ENCODE results near the gene SEMA4G. TPM values are rescaled to one million over a fixed set of nuclear protein-coding genes. Genes with fewer than 3 reads are reported as not detected.
A peak's percentile ranks its signal among the peaks of the same experiment; 100 is the strongest.

SEMA4G gene
- total RNA-seq, 1 donor, result under 0.01 TPM

GRCh38 chr10:100999742-101000126 is 30.4 kb downstream of the SEMA4G start, which contains the start of gene LZTS2:
Gene LZTS2 (plus strand): TSS chr10:100999808. CDS start chr10:101002539, 2,731 bp downstream.
- Histone ChIP-seq H3K9me3 (ENCODE audit: low read depth, low read length) (no peaks in the 10 kb centered on the region), H2AFZ (ENCODE audit: low read length) (peak within 1 kb of the TSS; percentile 80), H3K79me2 (ENCODE audit: insufficient read depth, low read length) (peaks cover 49% of the 10 kb centered on the region), H3K27me3 (ENCODE audit: insufficient read depth, low read length) (no peaks in the 10 kb centered on the region), H3K4me3 (ENCODE audit: insufficient read depth, low read length) (peak within 1 kb of the TSS; percentile 88), H3K4me2 (ENCODE audit: insufficient read depth, low read length) (peak within 1 kb of the TSS; percentile 99), H4K20me1 (ENCODE audit: insufficient read depth, low read length) (peaks cover 30% of the 10 kb centered on the region), H3K36me3 (ENCODE audit: insufficient read depth, low read length) (peaks cover 23% of the 10 kb centered on the region), H3K4me1 (ENCODE audit: insufficient read depth, low read length) (peaks cover 38% of the 10 kb centered on the region), H3K27ac (ENCODE audit: low read depth, low read length) (peak within 1 kb of the TSS; percentile 99)
- no peak for DNase-seq (ENCODE audit: insufficient read length, low spot score, missing footprints)
- no peak for TF ChIP-seq CTCF (IDR thresholded peaks at IDR 0.05; ENCODE audit: extremely low read depth, low read depth, low read length)

GRCh38 chr10:101000127-101000914 is 31.0 kb downstream of the SEMA4G start:
- H3K79me2 ChIP-seq (ENCODE audit: insufficient read depth, low read length), result peaks cover 55% of the 10 kb centered on the region
- TF ChIP-seq CTCF (IDR thresholded peaks at IDR 0.05; ENCODE audit: extremely low read depth, low read depth, low read length), result no peak
- H3K9me3 ChIP-seq (ENCODE audit: low read depth, low read length), result no peaks in the 10 kb centered on the region
- H3K4me3 ChIP-seq (ENCODE audit: insufficient read depth, low read length), result peak overlapping the region; percentile 88
- peaks cover 38% of the 10 kb centered on the region for H3K4me1 ChIP-seq (ENCODE audit: insufficient read depth, low read length)
- peak; percentile 96 for DNase-seq (ENCODE audit: insufficient read length, low spot score, missing footprints)
- H3K4me2 ChIP-seq (ENCODE audit: insufficient read depth, low read length), result peak overlapping the region; percentile 80
- H3K36me3 ChIP-seq (ENCODE audit: insufficient read depth, low read length), result peaks cover 27% of the 10 kb centered on the region
- H3K27me3 ChIP-seq (ENCODE audit: insufficient read depth, low read length), result no peaks in the 10 kb centered on the region
- peaks cover 35% of the 10 kb centered on the region for H4K20me1 ChIP-seq (ENCODE audit: insufficient read depth, low read length)
- H3K27ac ChIP-seq (ENCODE audit: low read depth, low read length), result peak overlapping the region; percentile 93
- H2AFZ ChIP-seq (ENCODE audit: low read length), result peak overlapping the region; percentile 73

GRCh38 chr10:101000915-101001658 is 31.8 kb downstream of the SEMA4G start:
- TF ChIP-seq CTCF (IDR thresholded peaks at IDR 0.05; ENCODE audit: extremely low read depth, low read depth, low read length), result no peak
- Histone ChIP-seq H3K27ac (ENCODE audit: low read depth, low read length) (peak overlapping the region; percentile 93), H3K4me2 (ENCODE audit: insufficient read depth, low read length) (peak overlapping the region; percentile 80), H3K4me1 (ENCODE audit: insufficient read depth, low read length) (peaks cover 38% of the 10 kb centered on the region), H2AFZ (ENCODE audit: low read length) (no peak overlapping the region), H3K36me3 (ENCODE audit: insufficient read depth, low read length) (peaks cover 33% of the 10 kb centered on the region), H4K20me1 (ENCODE audit: insufficient read depth, low read length) (peaks cover 37% of the 10 kb centered on the region), H3K27me3 (ENCODE audit: insufficient read depth, low read length) (no peaks in the 10 kb centered on the region), H3K4me3 (ENCODE audit: insufficient read depth, low read length) (peak overlapping the region; percentile 88), H3K79me2 (ENCODE audit: insufficient read depth, low read length) (peaks cover 59% of the 10 kb centered on the region), H3K9me3 (ENCODE audit: low read depth, low read length) (no peaks in the 10 kb centered on the region)
- DNase-seq (ENCODE audit: insufficient read length, low spot score, missing footprints), result peak; percentile 100

GRCh38 chr10:101001659-101002035 is 32.3 kb downstream of the SEMA4G start:
- Histone ChIP-seq H3K4me3 (ENCODE audit: insufficient read depth, low read length) (peak overlapping the region; percentile 88), H3K4me2 (ENCODE audit: insufficient read depth, low read length) (peak overlapping the region; percentile 80), H3K79me2 (ENCODE audit: insufficient read depth, low read length) (peaks cover 62% of the 10 kb centered on the region), H3K36me3 (ENCODE audit: insufficient read depth, low read length) (peaks cover 38% of the 10 kb centered on the region), H3K4me1 (ENCODE audit: insufficient read depth, low read length) (peaks cover 34% of the 10 kb centered on the region), H3K27me3 (ENCODE audit: insufficient read depth, low read length) (no peaks in the 10 kb centered on the region), H2AFZ (ENCODE audit: low read length) (no peak overlapping the region), H3K9me3 (ENCODE audit: low read depth, low read length) (no peaks in the 10 kb centered on the region), H3K27ac (ENCODE audit: low read depth, low read length) (peak overlapping the region; percentile 93), H4K20me1 (ENCODE audit: insufficient read depth, low read length) (peaks cover 39% of the 10 kb centered on the region)
- no peak for DNase-seq (ENCODE audit: insufficient read length, low spot score, missing footprints)
- TF ChIP-seq CTCF (IDR thresholded peaks at IDR 0.05; ENCODE audit: extremely low read depth, low read depth, low read length), result no peak
